C4-2B (cell line): ENCODE measurements around the gene CAMK1D.

Experiments
- CTCF ChIP-seq: fragments of 450-650 bp; conservative IDR thresholded peaks from 2 replicates; pipeline ENCODE4 v1.5.1; 2017; ENCODE audit warnings: mild to moderate bottlenecking
- ZFX ChIP-seq: fragments of 450-650 bp; IDR thresholded peaks from 2 replicates; pipeline ENCODE4 v1.6.1; 2017

DNA sequence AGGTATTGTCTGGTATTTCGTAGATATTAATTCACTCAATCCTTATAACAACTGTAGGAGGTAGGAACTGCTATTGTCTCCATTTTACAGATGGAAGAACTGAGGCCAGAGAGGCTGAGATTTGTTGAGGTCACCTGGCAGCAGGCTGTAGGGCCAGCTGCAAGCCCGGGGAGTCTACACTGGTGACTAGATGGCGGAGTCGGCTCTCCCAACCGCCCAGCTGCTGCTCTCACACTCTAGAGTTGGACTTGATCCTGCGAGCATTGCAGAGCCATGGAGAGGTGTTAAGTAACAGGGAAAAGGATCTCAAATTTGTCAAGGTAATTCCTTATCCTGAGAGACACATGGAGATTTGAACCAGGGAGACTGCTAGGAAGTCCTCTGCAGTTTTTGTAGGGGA, 124.1 kb downstream of the CAMK1D start:
- no peak for TF ChIP-seq CTCF
- TF ChIP-seq ZFX = no peak
